Measurements from ENCODE around the gene ELOVL5. TPM values are rescaled to one million over a fixed set of nuclear protein-coding genes. Genes with fewer than 3 reads are reported as not detected.
A peak's percentile ranks its signal among the peaks of the same experiment; 100 is the strongest.
"Not testable (repeated sequence)": the region's sequence is repeated elsewhere in the genome, so short reads cannot be mapped to it uniquely, and the experiment has no call there.

ELOVL5 gene
- total RNA-seq, 1 experiment from 2014 or later: 190 TPM

GRCh38 chr6:53359095-53359842 lies 10.5 kb upstream of the ELOVL5 start:
- DNase-seq (ENCODE audit: low read depth): peak; percentile 98

- no peak for DNase-seq (ENCODE audit: low read depth)
These were observed 9.8 kb upstream of the ELOVL5 start for GRCh38 chr6:53358440-53359094.

GRCh38 chr6:53357576-53358360 lies 9.0 kb upstream of the ELOVL5 start:
- DNase-seq (ENCODE audit: low read depth): no peak

GRCh38 chr6:53353624-53354023 lies 4.9 kb upstream of the ELOVL5 start:
- DNase-seq (ENCODE audit: low read depth): no peak

GRCh38 chr6:53352360-53352759 lies 3.6 kb upstream of the ELOVL5 start:
- DNase-seq (ENCODE audit: low read depth): no peak

- no peak for DNase-seq (ENCODE audit: low read depth)
These were observed 501 bp upstream of the ELOVL5 start for GRCh38 chr6:53349209-53349693.

GRCh38 chr6:53347921-53348370 lies 804 bp downstream of the ELOVL5 start:
- peak; percentile 79 for DNase-seq (ENCODE audit: low read depth)

GRCh38 chr6:53347250-53347920 lies 1.4 kb downstream of the ELOVL5 start:
- DNase-seq (ENCODE audit: low read depth): peak; percentile 59

GRCh38 chr6:53346049-53346448 lies 2.7 kb downstream of the ELOVL5 start:
- not testable (repeated sequence) for DNase-seq (ENCODE audit: low read depth)

- DNase-seq (ENCODE audit: low read depth): no peak
These were observed 3.8 kb downstream of the ELOVL5 start for GRCh38 chr6:53344969-53345368.

- DNase-seq (ENCODE audit: low read depth): no peak
These were observed 5.7 kb downstream of the ELOVL5 start for GRCh38 chr6:53343092-53343491.

GRCh38 chr6:53342217-53342616 lies 6.5 kb downstream of the ELOVL5 start:
- no peak for DNase-seq (ENCODE audit: low read depth)

- no peak for DNase-seq (ENCODE audit: low read depth)
These were observed 8.2 kb downstream of the ELOVL5 start for GRCh38 chr6:53340536-53340935.

- no peak for DNase-seq (ENCODE audit: low read depth)
These were observed 9.3 kb downstream of the ELOVL5 start for GRCh38 chr6:53339424-53339823.

GRCh38 chr6:53338304-53338703 lies 10.4 kb downstream of the ELOVL5 start:
- no peak for DNase-seq (ENCODE audit: low read depth)

- DNase-seq (ENCODE audit: low read depth): no peak
These were observed 12.7 kb downstream of the ELOVL5 start for GRCh38 chr6:53336070-53336469.

GRCh38 chr6:53335224-53335994 lies 13.3 kb downstream of the ELOVL5 start:
- no peak for DNase-seq (ENCODE audit: low read depth)

GRCh38 chr6:53333439-53334408 lies 15.0 kb downstream of the ELOVL5 start:
- no peak for DNase-seq (ENCODE audit: low read depth)

- DNase-seq (ENCODE audit: low read depth): no peak
These were observed 17.1 kb downstream of the ELOVL5 start for GRCh38 chr6:53331678-53332077.

- no peak for DNase-seq (ENCODE audit: low read depth)
These were observed 18.6 kb downstream of the ELOVL5 start for GRCh38 chr6:53330137-53330536.
